ENCODE measurements around the gene TEAD1.

TEAD1 gene

GRCh38 chr11:12667646-12668045 lies 6.6 kb upstream of the TEAD1 start:
- no peak for DNase-seq

GRCh38 chr11:12668166-12668565 lies 6.1 kb upstream of the TEAD1 start:
- DNase-seq: no peak

- no peak for DNase-seq
These were observed 4.3 kb upstream of the TEAD1 start for GRCh38 chr11:12669930-12670329.

DNA sequence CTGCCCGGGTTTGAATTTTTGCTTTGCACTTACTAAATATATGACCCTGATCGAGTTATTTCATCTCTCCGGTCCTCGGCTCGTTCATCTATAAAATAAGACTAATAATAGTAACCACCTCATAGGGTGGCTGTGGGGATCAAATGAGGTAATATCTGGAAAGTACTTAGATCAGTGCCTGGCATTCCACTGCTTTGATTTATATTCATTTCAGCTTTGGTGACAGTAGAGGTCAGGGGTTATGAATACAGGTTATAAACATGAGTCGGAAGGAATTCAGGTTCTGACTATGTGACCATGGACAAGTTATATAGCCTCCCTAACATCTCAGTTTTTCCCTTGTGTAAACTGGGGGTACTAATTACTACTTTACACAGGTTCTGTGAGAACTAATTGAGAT lies 2.9 kb upstream of the TEAD1 start:
- DNase-seq: no peak

DNA sequence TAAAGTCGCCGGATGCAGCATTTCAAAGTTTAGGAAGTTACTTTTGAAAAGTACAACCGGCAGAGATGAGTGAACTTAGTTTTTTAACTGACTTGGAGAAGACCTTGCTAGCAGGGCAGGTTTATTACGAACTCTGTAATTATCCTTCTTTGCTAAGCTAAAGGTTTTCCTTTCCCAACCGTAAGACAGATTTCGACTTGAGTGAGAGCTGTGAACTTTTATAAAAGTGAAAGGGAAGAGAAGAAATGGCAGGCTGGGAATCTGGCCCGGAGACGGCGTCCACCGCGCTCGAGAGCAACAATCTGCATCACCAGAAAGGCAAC lies 659 bp upstream of the TEAD1 start:
- no peak for DNase-seq

GRCh38 chr11:12674571-12674935 lies 332 bp downstream of the TEAD1 start:
- DNase-seq: peak; percentile 12

DNA sequence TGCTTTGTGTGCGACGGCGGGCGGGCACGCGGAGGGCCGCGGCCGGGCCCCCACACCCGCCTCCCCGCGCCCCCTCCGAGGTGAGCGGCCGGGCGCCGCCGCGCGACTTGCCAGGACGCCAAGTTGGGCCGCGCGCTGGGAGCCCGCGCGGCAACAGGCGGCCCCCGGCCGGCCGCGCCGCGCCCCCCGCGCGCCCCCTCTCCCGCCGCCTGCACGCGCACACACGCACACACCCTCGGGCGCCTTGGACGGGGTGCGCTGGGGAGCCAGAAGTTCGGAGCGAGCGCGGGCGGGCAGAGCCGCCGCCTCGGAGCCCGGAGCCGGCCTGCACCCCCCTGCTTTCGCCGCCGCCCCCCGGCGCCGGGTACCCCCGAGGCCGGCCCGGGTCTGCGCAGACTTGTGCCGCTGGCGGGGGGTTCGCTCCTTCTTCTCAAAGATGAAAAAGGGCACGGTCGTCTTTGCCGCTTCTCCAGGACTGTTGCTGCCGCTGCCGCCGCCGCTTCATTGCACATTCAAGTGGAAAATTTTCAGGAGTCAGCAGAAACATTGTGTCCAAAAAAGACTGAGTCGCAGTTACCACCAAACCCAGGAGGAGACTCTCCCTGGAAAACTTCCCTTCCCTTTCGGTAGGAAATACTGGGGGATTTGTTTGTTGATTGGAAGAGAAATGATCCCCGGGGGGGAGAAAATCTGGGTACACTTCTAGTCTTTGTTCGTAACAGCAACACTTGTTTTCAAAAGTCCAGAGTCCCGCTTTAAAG lies 895 bp downstream of the TEAD1 start:
- DNase-seq: peak; percentile 7

DNA sequence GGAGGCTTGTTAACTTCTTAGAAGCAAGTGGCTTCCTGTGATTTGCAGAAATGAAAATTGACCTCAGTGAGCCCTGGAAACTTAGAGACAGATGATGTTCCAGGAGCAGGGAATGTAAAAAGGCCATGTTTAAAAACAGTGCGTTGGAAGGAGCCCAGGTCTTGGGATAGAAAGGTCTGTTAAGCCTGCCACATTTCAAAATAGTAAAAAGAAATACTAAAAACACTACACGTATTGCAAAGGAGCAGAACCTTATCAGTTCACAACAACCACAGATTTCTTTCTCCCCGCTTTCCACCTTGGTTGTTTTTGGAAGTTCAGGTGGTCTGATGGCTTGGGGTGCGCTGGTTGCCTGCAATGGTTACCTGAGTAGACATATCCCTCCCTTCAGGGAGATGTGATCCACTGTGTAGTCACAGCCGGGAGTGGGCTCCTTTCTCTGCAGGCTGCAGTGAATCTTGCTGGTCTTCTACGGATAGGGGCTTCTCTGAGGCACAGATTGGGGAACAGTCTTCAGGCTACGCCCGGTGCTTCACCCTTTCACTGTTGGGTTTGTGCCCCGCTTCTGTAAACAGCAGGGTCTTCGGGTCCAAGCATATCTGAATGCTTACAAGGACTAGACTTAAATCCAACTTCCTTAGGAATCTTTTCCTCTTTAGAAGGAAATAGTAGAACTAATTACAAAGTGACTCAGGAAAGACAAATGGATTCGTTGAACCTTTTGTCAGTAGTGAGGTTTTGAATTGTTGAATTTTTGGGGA lies 1.9 kb downstream of the TEAD1 start:
- no peak for DNase-seq

GRCh38 chr11:12677131-12677530 lies 2.9 kb downstream of the TEAD1 start:
- DNase-seq: no peak

DNA sequence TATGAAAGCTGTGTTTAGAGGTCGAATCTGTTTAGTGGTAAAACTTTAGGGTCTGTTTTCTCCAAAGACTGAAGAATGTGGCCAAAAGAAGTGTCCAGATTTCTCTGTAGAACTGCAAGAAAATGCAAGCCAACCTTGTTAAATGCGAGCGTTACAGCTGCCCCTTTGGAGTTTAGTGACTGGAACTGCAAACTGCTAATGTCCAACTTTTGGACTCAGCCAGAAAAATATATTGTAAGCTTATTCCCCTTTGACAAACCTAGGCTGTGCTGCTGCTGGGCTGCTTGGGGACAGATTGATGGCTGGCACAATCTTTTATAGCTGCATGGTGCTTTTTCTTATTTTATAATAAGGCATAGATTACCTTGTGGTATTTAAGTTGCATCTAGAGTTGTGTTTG lies 3.9 kb downstream of the TEAD1 start:
- no peak for DNase-seq

- DNase-seq: no peak
These were observed 4.8 kb downstream of the TEAD1 start for GRCh38 chr11:12678991-12679390.

DNA sequence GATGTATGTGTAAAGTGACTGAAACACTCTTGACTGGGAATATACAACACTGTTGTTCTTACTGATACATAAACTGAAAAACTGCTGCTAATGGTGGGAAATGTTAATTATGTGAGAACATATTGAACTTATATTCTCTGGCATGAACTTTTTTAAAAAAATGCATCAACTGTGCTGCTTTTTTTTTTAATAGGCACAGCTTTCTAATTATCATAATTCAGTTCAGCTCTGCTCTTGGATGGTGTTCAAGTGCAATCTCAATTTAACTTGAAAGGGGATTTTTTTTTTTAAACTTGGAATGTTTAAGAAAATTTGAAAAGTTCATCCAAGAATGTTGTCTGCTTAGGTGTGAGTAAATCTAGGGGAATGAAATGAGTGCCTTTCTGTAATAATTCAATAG lies 5.2 kb downstream of the TEAD1 start:
- no peak for DNase-seq

GRCh38 chr11:12680246-12680939 lies 6.2 kb downstream of the TEAD1 start:
- DNase-seq: peak; percentile 28

DNA sequence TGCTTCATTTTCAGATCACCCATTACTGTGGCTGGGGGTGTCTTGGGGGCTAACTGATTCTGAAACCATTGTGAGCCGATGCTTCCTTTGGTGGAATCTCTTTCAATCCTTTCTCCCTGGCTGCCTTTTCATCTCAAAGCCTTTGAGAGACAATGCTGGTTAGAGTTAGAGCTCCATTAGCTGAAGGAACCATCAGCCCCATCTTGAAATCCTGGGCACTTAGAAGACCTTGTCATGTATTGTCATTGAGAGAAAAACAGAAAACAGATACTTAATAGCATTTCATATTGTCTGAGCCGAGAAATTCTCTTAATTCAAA lies 6.7 kb downstream of the TEAD1 start:
- DNase-seq: no peak

DNA sequence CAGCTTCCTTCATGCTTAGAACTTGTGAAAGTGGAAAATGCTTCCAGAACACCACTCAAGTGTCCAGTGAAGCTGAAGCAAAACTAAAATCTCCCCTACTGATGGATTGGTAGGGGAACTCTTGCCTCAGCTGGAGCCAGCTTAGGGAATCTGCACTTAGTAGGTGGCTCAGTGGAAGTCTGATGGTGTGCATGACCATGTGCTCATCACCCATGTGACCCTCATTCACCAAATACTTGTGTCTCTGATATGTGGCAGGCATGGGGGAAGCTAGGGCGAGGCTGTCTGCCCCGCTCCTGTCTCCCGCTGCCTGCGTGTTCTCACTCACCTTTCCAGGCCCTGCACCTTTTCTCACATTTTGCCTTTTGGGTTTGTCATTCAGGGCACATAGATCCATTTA lies 7.2 kb downstream of the TEAD1 start:
- DNase-seq: no peak

DNA sequence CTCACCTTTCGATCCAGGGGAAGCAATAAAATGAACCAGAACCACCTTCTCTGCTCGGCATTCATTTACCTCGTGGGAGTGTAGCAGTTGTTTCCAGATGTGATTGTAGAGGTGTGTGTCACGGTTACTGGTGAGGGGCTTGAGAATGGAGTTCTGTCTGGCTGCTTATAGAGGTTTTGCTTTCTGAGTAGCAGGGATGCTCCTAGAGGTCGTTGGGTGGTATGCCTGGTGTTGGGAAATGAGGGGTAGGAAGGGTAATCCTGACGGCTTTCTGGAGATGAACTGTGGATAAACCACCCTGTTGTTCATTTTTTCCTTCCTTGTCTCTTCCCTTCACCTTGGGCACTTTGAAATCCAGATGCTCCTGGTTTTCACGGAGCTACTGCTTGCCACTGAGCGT lies 8.1 kb downstream of the TEAD1 start:
- DNase-seq: no peak

DNA sequence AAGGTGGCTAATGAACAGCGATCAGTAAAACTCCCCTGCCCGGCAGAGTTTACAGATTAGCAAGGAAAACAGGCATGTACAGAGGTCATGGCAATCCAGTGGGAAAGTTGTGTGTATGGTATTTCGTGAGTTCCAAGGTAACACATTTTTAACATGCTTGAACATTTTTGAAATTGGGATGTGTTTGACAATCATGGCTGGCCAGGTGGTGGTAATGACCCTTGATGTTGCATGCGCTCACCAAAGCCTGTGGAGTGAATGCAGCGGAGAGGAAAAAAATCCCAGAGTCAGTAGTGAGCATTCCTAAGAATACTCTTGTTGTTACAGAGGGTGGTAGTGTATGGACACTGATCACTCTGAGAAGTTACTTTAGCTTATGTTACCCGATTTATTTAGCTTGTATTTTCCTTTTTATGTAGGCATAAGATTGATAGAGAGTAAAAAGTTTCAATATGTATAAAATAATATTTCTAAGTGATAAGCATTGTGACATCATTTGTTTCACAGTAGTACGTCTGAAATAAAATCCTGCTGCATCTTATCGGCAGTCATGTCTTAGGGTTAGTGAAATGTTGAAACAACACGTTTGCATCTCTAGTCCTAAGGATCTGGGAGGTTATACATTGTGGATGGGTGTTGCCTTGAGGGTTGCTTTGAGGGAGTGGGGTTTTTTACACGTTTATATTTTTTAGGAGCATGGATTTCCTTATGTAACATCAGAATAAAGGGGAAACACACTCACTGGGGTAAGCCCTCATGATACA lies 8.7 kb downstream of the TEAD1 start:
- no peak for DNase-seq

DNA sequence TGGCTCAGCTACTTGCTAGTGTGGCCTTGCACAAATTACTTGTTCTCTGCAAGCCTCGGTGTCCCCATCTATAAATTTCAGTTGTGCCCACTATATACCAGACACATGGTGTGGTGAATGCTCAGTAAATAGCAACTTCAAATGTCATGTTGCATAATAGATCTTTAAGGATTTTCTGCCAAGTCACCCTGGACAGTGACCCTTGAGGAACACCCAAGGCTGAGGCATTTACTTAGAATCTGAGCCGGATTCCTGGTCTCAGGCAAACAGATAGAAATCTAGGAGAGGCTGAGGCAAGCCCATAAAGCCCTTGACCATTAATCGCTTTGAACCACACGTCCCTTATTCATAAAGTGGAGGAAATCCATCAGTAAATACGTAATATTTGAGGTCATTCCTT lies 9.7 kb downstream of the TEAD1 start:
- no peak for DNase-seq

- DNase-seq: no peak
These were observed 10.1 kb downstream of the TEAD1 start for GRCh38 chr11:12684315-12684714.

- DNase-seq: no peak
These were observed 10.6 kb downstream of the TEAD1 start for GRCh38 chr11:12684816-12685215.

DNA sequence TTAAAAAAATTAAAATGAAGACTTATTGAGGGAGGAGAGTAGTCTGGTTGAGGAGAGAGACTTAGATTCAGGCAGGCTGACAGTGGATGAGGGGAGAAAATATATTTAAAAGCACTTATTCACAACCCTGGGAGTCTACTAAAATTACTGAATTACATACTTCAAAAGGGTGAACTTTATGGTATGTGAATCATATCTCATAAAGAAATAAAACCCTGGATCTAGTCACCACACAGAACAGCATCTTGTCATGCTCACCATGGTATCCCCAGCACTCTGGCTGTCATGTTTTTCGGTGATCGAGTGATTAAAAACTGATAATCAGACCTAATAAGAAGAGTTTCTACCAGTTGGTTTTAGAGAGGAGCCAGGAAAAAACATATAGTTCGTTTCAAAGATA lies 11.0 kb downstream of the TEAD1 start:
- DNase-seq: no peak

DNA sequence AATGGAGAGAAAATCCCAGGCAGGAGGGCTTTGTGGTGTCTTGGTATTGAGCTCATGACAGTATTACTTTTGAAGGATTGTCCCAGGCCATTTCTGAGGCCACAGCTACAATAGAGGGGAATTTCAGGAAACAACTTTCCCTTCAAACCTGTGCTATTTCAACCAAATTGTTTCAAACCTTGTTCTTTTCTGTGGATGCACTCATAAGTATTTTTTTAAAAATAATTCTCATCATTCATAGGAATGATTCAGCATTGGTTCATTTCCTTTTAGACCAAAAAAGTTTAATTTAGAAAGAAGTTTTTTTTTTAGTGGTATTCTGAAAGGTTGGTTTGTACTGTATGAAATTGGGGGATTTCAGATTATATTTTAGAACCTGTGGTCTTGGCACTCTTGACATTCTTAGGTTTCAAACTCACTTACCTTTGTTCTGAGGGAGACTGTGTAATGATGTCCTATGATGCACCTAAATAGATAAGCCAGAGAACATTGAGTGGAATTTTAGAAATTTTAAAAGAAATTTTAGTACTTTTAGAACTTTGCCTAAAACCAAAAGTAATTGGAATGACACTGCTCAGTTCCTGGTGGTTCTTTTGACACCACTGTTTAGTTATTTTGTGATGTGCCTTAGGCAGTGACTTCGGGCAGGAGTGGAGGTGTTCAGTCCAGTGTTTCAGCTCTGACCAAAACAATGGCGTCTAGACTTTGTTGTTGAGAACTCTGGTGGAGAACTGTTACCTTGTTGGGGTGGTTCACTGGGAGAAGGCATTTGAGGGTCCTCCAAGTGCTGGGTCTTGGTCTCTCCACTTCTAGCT lies 12.2 kb downstream of the TEAD1 start:
- DNase-seq: no peak

GRCh38 chr11:12687216-12687623 lies 13.0 kb downstream of the TEAD1 start:
- no peak for DNase-seq

Measured in CD4-positive, alpha-beta T cell treated with Interleukin-6 for 4 hours (primary cell).